Left hindlimb (tissue), 1 donor: ENCODE measurements around the gene DNM3.
A peak's percentile ranks its signal among the peaks of the same experiment; 100 is the strongest.

ENCODE experiments used
- DNase-seq: peaks from one replicate; pipeline ENCODE4 v3.0.0-alpha.2; 2018

Gene DNM3

GRCh38 chr1:172382406-172382805, 541.1 kb downstream of the DNM3 start:
- DNase-seq: no peak

DNA sequence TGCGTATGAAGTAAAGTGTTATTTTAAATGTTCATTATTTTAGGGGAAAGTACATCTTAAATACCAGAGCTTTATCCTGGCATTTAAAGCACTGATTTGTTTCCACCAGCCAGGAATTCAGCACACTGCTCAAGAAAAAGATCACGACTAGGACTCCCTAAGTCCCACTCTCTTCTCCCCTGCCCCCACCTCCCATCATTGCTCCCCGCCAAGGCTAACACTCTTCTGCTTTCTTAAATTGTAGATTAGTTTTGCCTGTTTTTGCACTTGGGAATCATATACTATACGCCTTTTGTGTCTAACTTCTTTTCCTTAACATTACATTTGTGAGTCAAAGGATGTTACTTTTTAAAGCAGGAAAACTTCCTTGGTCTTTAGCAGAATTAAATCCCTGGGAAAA, 541.7 kb downstream of the DNM3 start:
- peak; percentile 59 for DNase-seq

- no peak for DNase-seq
These were observed 542.2 kb downstream of the DNM3 start for GRCh38 chr1:172383536-172383935.

- no peak for DNase-seq
These were observed 543.4 kb downstream of the DNM3 start for GRCh38 chr1:172384656-172385055.

- no peak for DNase-seq
These were observed 544.7 kb downstream of the DNM3 start for GRCh38 chr1:172386046-172386445.

DNA sequence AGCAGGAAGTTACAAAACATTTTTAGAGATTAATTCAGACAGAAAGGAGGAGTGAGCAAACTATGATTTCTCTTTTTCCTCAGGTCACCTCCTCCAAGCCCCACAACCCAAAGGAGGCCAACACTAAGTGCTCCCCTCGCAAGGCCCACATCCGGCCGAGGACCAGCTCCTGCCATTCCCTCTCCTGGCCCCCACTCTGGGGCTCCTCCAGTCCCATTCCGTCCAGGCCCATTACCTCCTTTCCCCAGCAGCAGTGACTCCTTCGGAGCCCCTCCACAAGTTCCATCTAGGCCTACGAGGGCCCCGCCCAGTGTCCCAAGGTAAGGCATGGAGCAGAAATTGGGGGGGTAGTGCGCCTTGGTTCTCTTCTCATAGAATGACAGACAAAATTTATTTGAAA, 547.2 kb downstream of the DNM3 start:
- no peak for DNase-seq

- peak; percentile 39 for DNase-seq
These were observed 549.0 kb downstream of the DNM3 start for GRCh38 chr1:172390301-172390682.

- DNase-seq: peak; percentile 74
These were observed 549.6 kb downstream of the DNM3 start for GRCh38 chr1:172390683-172391551.

DNA sequence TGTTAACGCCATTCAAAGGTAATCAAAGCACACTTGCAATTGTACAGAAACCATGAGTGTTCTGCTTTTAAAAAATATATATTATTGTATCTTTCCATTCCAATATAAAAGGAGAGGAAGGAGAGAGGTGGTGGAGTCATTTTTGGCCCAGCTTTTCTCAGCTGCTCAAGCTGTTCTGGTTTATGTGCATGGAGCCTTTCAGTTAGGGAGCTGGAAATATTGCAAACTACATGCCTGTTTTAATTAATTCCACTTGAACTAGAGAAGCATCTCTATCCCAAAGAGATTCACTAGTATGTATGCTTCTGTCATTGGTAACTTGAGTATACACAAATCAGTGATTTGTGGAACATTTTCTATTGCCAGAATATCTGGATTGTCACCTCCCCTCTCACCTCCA, 550.7 kb downstream of the DNM3 start:
- no peak for DNase-seq

- no peak for DNase-seq
These were observed 552.1 kb downstream of the DNM3 start for GRCh38 chr1:172393354-172393753.

- no peak for DNase-seq
These were observed 552.9 kb downstream of the DNM3 start for GRCh38 chr1:172394141-172394751.

- no peak for DNase-seq
These were observed 553.5 kb downstream of the DNM3 start for GRCh38 chr1:172394811-172395210.

DNA sequence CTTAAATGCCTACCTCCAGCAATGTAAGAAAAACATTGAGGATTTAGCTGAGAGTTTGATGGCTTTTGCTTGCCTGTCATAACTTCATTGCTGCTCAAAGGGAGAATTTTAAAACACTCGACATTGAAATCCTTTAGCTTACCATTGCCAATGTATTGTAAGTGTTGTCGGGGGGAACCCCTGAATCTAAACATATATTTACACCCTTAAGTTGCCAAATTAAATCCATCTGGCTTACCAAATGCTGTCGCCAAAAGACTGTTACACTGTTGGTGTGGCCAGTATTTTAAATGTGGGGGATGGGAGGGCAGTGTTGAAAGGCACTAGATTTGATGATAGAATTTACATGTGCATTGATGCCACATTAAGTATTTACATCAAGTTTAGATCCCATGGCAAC, 554.3 kb downstream of the DNM3 start:
- no peak for DNase-seq

DNA sequence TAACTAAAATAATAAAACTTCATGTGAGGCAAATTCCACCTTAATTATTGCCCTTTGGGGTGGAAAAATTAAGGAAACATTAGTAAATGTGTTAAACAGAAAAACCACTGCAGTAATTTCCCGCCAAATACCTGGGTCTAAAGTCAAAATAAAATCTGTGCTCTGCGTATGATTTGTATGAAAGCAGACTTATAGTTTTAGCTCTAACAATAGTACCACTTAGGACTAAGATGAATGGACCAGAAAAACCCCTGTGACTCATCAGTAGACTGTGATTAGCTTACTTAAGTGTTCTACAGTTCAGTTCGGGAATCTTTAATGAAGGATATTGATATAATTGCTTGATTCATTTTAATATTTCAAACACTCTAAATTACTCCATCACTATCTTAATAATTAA, 555.9 kb downstream of the DNM3 start:
- DNase-seq: no peak

DNA sequence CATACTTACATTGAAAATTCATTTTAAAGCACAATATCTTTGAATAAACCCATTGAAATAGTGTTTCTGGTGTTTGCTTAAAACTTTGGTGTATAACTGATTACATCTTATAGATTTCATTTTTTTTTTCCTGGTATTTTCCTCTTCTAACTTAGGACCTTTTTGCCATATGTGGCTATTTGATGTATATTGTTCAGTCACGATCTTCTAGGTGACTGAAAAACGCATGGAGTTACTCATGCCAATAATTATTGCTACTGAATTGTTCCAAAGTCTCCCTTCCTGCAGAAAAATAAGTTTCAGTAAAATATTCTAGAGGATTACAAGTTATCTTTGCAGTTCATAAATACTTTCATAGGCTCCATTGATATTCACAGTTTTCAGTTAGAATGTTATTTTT, 556.3 kb downstream of the DNM3 start:
- DNase-seq: no peak

GRCh38 chr1:172398193-172398592, 556.9 kb downstream of the DNM3 start:
- no peak for DNase-seq

DNA sequence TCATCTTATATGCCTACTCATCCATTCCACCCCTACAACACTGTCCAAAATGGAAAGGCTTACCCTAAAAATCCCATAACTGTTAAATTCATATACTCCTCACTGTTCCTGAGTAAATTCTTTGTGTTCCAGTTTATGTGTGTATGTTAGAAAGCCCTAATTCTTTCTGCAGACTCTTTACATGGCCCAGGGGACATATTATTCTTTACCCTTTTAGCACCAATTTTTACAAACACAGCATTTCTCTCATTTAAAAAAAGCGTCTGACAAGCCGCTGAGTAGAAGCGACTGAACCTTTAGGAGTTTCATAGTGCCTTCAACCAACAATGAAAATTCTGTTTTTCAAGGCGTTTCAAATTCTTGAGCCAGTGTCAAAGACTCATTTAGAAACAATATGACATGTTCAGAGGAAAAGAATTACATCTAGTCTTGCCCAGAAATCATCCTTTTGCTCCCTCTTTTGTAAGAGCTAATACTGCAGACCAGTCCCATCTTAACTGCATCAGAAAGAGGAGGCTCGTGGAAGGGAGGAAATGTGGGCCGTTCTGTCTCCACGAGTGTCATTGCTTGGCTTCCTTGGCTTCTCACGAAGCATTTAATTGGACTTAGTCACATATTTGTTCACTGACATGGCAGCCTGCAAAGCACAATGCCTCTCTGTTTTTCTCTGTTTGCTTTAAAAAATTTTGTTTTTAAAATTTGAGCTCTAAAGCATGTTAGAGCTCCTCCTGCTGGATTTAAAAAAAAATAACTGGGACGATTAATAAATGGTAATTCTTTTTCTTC, 557.9 kb downstream of the DNM3 start:
- DNase-seq: peak; percentile 87

GRCh38 chr1:172399756-172400721, 558.7 kb downstream of the DNM3 start:
- DNase-seq: peak; percentile 58

GRCh38 chr1:172400722-172401105, 559.4 kb downstream of the DNM3 start:
- DNase-seq: no peak

DNA sequence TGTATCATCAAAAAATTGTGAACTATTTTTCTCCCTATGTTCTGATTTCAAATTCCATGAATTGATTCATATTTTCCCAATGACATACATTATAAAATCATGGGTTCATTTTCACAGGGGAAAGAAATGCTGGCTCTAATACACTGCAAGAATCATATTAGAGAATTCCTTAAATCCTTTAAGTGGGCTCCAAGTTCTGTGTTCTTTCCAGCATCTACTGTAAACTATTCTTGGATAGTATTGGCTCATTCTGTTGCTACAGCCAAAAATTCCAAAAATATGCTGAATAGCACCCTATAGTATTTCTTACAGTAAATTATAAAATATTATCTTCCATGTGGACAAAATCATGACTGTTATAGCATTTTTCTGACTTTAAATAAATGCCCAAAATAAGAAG, 560.2 kb downstream of the DNM3 start:
- no peak for DNase-seq

DNA sequence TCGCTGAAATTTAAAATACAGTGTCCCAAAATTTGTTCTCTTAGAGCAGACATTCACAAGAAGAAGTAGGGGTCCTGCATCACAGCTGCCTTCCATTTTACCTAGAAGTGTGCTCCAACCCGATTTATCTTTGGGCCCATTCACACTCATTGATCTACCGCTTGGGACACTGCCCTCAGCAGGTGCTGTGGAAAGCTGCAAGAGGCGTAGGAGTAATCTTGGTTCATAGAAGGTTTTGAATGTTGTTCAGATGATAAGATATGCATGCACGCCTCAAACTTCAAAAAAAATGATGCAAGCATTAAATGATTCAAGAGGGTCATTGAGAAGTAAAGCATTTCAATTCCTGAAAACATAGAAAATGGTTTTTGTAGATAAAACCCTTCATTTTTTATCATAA, 560.6 kb downstream of the DNM3 start:
- peak; percentile 50 for DNase-seq

DNA sequence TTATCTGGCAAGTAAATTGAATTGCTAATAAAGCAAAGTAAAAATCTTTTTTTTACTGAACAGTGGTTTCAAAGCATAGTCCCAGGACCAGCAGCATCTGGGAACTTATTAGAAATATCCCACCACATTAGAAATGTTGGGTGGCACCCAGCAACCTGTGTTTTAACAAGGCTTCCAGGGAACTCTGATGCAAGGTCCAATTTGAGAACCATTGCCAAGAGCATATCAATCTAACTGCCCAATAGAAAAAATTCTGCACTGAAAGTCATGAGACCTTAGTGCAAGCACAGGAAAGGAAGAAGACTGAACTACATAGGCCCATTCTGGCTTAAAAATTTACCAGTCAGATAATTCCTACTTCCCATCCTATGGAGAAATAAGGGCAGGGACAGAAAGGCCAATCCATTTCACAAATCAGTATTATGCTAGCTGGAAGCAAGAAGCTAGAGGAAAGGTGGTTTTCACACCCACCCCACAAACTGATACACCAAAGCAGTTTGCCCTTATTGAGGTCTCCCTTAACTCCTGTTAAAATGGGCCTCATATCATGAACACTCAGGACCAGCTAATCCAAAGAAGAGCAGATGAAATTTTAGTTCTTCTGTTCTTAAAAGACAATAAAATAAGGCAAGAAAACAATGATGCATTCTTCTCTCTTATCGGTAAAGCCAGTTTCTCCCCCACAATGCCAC, 561.7 kb downstream of the DNM3 start:
- no peak for DNase-seq
